ENCODE measurements around the gene C13orf46. TPM values are rescaled to one million over a fixed set of nuclear protein-coding genes. Genes with fewer than 3 reads are reported as not detected.

C13orf46 gene
- polyA plus RNA-seq, 1 experiment: 0.35 TPM

DNA sequence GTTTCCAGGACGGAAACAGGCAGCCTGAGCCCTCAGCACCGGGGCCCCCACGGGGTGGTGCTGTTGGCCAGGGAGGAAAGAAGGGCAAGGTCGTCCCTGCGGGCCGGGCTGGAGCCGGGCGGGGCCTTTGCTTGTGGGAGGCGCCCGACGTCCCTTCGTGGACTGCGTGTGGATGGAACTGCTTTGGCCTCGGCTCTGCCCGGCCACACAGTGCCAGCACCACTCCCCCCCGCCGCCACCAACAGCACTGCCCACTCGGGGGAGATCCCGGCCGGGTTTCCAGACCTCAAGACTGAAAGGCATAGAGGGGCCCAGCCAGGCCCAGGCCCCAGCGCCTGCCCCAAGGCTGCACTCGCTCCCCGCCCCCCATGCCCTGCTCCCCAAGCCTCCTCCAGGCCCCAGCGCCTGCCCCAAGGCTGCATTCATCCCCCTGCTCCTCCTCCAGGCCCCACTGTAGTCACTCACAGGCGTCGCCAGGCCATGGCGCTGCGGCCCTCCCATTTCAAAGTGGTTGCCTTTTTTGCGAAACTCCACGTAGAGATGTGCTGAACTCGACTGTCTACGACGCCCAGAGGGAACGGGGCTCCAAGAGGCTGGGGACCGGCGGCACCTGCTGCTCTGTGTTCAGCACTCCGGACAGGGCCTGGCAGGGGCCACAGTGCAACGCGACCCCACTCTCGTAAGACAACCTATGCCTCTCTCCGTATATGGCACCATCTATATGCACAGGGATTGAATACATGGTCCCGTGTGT, 22.5 kb downstream of the C13orf46 start:
- ChIA-PET POLR2A (no interaction called here), CTCF (no interaction called here)
- no peak overlapping the region for H3K27ac ChIP-seq (ENCODE audit: low read depth, low read length)
- no peaks in the 10 kb centered on the region for H3K27me3 ChIP-seq (ENCODE audit: control insufficient read depth, insufficient read depth, low read length)
- peaks cover 22% of the 10 kb centered on the region for H3K9me3 ChIP-seq (ENCODE audit: control insufficient read depth, insufficient read depth, low read length)
- no peak for DNase-seq (ENCODE audit: low read depth, low spot score)
- no peak overlapping the region for H3K4me3 ChIP-seq (ENCODE audit: low read depth, low read length)
- peak; percentile 73 for TF ChIP-seq CTCF (IDR thresholded peaks at IDR 0.05; ENCODE audit: low read depth, low read length)

GRCh38 chr13:113950451-113951245, 23.2 kb downstream of the C13orf46 start:
- peaks cover 14% of the 10 kb centered on the region for H3K9me3 ChIP-seq (ENCODE audit: control insufficient read depth, insufficient read depth, low read length)
- CTCF ChIA-PET: no interaction called here
- H3K4me3 ChIP-seq (ENCODE audit: low read depth, low read length): no peak overlapping the region
- POLR2A ChIA-PET: no interaction called here
- no peak overlapping the region for H3K27ac ChIP-seq (ENCODE audit: low read depth, low read length)
- no peak for TF ChIP-seq CTCF (IDR thresholded peaks at IDR 0.05; ENCODE audit: low read depth, low read length)
- no peaks in the 10 kb centered on the region for H3K27me3 ChIP-seq (ENCODE audit: control insufficient read depth, insufficient read depth, low read length)
- DNase-seq (ENCODE audit: low read depth, low spot score): no peak

DNA sequence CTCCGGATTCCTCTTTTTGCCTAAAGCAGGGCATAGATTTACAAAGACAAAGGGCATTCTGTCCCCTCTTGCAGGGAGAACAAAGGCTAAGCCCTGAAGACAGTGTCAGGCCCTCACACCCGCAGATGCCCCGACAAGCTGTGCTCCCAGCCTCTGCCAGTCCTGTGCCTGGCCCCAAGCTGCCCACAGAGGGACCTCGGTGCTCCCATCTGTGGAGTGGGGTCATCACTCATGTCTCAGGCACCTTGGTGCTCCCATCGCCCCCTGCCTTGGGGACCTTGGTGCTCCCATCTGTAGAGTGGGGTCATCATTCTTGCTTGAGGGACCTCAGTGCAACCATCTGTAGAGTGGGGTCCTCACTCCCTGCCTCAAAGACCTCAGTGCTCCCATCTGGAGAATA, 24.3 kb downstream of the C13orf46 start:
- CTCF ChIA-PET: interaction anchor here (0.9 kb wide), 1 partner anchor 147 kb away, joined by 3 read pairs; no protein-coding TSS in a partner anchor
- Histone ChIP-seq H3K27me3 (ENCODE audit: control insufficient read depth, insufficient read depth, low read length) (no peaks in the 10 kb centered on the region), H3K4me3 (ENCODE audit: low read depth, low read length) (no peak overlapping the region), H3K9me3 (ENCODE audit: control insufficient read depth, insufficient read depth, low read length) (peaks cover 3% of the 10 kb centered on the region; the same call in 1 of the 2 replicates), H3K27ac (ENCODE audit: low read depth, low read length) (no peak overlapping the region)
- DNase-seq (ENCODE audit: low read depth, low spot score): no peak
- POLR2A ChIA-PET: interaction anchor here (0.7 kb wide), 1 partner anchor 362 kb away, joined by 5 read pairs; no protein-coding TSS in a partner anchor
- TF ChIP-seq CTCF (IDR thresholded peaks at IDR 0.05; ENCODE audit: low read depth, low read length): no peak

- Histone ChIP-seq H3K27ac (ENCODE audit: low read depth, low read length) (no peak overlapping the region), H3K27me3 (ENCODE audit: control insufficient read depth, insufficient read depth, low read length) (no peaks in the 10 kb centered on the region), H3K4me3 (ENCODE audit: low read depth, low read length) (no peak overlapping the region), H3K9me3 (ENCODE audit: control insufficient read depth, insufficient read depth, low read length) (no peaks in the 10 kb centered on the region; the same call in 1 of the 2 replicates)
- POLR2A ChIA-PET: no interaction called here
- CTCF ChIA-PET: interaction anchor here (1.4 kb wide), 1 partner anchor 13 kb away, joined by 4 read pairs; no protein-coding TSS in a partner anchor
- no peak for TF ChIP-seq CTCF (IDR thresholded peaks at IDR 0.05; ENCODE audit: low read depth, low read length)
- no peak for DNase-seq (ENCODE audit: low read depth, low spot score)
Measured at GRCh38 chr13:113948034-113948742, 25.7 kb downstream of the C13orf46 start.

Data from AG04450 (cell line).